ENCODE results near the gene PHF1. TPM values are rescaled to one million over a fixed set of nuclear protein-coding genes. Genes with fewer than 3 reads are reported as not detected.

Gene PHF1
- total RNA-seq: 28.6 TPM

DNA sequence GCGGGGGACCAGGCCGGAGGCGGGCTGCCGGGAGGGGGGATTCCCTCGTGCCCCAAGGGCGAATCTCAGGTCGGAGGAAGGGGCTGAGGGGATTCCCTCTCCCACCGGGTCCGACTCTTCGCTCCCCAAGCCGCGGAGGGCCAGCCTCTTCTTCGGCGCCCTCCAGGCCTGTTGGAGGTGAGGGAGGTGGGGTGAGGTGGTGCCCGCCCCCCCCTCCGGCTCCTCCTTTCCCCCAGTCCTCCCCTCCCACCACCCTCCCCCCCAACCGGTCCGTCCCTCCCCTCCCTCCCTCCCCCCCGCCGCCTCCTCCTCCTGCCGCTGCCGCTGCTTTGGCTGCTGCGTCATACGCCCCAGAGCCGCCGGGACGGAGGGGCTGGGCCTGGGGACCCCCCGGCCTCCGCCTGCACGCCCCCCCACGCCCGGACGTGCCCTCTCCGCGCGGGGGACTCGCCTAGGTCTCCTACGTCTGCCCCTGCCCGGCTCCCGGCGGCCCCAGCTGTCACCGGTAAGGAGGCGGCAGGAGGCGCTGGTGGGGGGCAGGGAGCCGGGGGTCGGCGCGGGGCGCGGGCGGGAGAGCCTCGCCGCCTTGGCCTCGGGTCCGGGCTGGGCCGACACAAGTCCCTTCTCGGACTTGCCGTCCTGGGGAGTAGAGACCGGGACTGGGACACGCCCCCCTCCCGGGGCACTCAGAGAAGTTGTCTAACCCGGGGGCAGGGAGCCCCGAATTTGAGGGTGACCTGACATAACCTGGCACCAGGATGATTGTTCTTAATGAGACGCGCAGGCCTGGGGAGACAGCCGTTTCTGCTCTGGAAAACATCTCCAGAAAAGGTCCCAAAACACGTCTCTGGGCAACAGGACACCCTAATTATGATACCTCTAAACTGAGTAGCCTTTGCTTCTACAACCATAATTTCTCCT lies at the start of gene PHF1:
PHF1 (plus strand) TSS at position 304 of the 921 bp plus-strand sequence. CDS start 1,250 bp downstream, outside the sequence.

DNA sequence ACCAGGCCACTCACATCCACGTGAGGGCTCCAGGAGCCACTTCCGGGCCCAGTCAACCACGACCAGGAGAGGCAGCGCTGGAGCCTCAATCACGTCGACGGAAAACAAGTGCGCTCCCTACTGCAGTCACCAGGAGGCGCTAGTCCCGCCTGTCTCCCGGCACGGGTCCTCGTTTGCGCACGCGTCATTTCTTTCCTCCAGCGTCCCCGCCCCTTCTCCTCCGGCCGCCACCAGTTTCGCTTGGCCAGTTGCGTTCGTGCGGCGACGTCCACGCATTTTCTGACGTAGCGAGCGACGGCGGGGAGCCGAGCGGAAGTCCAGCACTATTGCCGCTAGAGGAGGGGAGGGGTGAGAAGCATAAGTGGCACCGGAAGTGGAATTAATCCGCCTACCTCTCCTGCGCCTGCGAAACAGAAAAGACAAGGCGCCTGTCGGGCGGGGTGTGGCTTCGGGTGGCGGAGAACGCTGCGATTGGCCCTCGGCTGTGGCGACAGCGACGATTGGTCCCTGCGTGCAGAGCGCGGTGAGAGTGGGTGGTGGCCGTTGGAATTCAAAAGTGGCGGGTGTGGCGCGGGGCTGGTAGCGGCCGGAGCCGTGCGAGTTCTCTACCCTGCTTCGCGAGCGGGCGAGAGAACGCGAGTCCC lies 19.4 kb upstream of the PHF1 start, which contains the start of gene KIFC1:
KIFC1 (plus strand) TSS at position 546 of the 644 bp plus-strand sequence. CDS start 163 bp downstream, outside the sequence.

DNA sequence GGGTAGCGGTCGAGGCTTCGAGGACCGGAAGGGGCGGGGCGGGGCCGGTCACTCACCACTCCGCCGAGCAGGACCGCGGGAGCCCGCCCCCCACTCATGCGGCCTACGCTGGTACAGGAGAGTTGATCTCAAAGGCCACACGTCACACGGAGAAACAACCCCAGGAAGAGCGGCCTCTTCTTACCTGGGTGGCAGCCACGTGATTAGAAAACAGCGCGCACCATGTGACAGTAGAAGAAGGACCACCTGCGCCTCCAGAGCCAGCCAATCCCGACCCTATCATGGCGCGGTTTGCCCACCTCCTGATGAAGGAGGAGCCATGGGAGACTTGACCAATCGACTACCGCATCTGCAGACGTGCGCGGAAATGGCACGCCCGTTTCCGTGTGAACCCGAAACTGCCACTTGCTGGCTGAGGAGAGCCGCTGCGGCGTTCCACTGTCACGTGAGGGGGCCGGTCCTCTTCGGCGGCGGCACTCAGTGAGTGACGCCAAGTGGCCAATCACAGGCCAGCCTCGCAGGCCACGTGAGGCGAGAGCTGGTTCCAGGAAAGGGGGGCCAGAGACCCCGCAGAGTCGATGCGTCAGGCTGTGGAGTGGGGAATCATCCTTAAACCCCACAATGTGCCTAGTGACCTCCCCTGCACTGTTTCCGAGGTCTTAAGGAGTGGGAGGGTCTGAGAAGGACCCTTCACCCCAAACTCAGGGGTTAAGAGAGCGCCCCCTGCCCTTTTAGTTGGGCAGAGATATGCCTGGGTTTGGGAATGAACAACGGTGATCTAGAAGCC lies 7.3 kb downstream of the PHF1 start, which contains the start of gene CUTA:
CUTA (minus strand) TSS at position 205 of the 787 bp plus-strand sequence; CDS start at position 98, 107 bp downstream.

DNA sequence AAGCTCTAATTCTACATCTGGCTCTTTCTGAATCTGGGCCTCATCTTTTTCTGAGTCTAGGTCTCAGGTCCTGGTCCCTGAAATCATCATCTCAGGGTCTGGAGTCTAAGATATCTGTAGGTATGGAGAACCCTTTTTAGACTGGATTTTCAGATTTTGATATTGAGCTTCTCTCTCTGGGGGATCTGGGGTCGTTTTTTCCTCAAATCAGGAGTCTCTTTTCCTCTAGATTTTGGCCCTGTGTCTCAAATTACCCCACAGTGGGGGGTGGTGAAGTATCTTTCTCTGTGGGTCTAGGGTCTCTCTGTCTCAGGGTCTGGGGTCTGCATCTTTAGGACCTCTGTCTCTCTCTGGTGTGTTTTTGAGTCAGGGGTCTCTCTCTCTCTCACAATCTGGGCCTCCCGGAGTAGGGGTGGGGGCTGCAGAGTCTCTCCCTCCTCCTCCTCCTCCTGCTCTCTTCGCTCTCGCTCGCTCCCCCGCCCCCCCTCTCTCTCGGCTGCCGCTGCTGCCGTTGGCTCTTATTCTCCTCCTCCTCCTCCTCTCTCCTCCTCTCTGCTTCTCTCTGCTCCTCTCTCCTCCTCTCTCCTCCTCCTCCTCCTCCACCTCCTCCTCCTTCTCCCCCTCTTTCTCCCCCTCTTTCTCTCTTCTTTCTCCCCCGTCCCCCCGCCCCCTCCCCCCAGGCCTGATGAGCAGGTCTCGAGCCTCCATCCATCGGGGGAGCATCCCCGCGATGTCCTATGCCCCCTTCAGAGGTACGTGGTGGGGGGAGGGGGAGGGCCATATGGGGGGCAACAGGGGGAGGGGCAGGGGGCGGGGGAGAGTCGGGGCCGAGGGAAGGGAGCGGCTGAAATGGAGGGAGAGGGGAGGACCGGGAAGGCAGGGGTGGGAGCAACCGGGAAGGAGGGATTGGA lies 9.0 kb downstream of the PHF1 start, which contains the start of gene SYNGAP1:
SYNGAP1 (plus strand) TSS at position 486 of the 911 bp plus-strand sequence; CDS start at position 686, 200 bp downstream.

DNA sequence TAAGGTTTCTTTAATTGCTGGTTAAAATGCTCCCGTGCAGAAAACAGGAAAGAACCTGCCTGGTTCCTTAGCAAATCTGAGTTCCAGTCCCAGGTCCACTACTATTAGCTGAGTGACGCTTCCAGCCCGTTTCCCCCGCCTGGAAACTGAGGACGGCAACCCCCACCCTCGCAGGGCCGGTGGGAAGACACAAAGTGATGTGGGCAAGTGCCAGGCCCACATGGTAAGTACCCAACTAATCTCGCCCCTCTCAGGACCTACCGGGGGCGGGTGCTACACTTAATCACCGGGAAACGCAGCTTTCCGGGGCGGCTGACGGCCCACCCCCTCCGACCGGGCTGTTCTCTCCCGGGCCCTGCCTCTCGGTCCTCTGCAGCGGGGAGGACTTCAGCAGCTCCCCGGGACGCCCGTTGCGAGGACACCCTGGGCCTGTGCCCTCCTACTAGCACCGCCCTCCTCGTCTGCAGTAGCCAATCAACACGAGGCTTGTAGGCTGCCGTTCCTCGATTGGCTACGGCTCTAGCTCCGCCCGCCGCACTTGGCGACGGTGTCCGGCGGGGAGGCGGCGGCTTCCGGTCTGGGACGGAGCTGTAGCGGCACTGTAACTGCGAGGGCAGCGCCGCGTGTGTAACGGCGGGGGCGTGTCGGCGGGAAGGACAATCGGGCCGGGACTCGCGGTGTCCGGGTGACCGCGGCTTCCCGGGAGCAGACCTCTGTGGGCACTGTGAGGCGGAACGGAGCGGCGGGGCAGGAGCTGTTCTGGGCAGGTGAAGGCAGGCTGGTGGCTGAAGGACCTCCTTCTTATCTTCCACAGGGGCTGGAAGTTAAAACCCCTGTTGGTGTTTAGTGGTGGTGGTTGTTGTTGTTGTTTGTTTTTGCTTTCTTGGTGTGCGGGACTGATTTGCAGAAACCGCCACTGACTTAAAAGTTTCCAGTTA lies 43.5 kb downstream of the PHF1 start, which contains the start of gene ZBTB9:
ZBTB9 (plus strand) TSS at position 568 of the 938 bp plus-strand sequence. CDS start 525 bp downstream, outside the sequence.

Small RNA genes within 50 kb of the gene (small RNA-seq; reads per million reads assigned to genes)
- not detected for gene RPL35AP4
- not detected for gene ZBTB9

Other genes starting within 250 kb of the PHF1 start
- 2.3 TPM for gene COL11A2, start 218.5 kb upstream of the PHF1 start, total RNA-seq
- gene RXRB, start 210.3 kb upstream of the PHF1 start, total RNA-seq: 27.0 TPM
- gene SLC39A7, start 210.1 kb upstream of the PHF1 start, total RNA-seq: 53.1 TPM
- gene HSD17B8, start 206.4 kb upstream of the PHF1 start, total RNA-seq: 2.5 TPM
- gene RING1, start 202.5 kb upstream of the PHF1 start, total RNA-seq: 24.2 TPM
- 34.8 TPM for gene VPS52, start 139.1 kb upstream of the PHF1 start, total RNA-seq
- gene RPS18, start 138.9 kb upstream of the PHF1 start, total RNA-seq: 2,657 TPM
- 7.8 TPM for gene B3GALT4, start 133.9 kb upstream of the PHF1 start, total RNA-seq
- 35.3 TPM for gene WDR46, start 121.8 kb upstream of the PHF1 start, total RNA-seq
- 36.7 TPM for gene PFDN6, start 121.4 kb upstream of the PHF1 start, total RNA-seq
- gene RGL2, start 112.1 kb upstream of the PHF1 start, total RNA-seq: 34.4 TPM
- 41.5 TPM for gene TAPBP, start 96.9 kb upstream of the PHF1 start, total RNA-seq
- 25.6 TPM for gene ZBTB22, start 93.3 kb upstream of the PHF1 start, total RNA-seq
- 22.4 TPM for gene DAXX, start 88.1 kb upstream of the PHF1 start, total RNA-seq
- gene KIFC1, start 19.2 kb upstream of the PHF1 start, total RNA-seq: 5.8 TPM
- 113 TPM for gene CUTA, start 7.1 kb downstream of the PHF1 start, total RNA-seq
- 27.7 TPM for gene SYNGAP1, start 9.1 kb downstream of the PHF1 start, total RNA-seq
- gene ZBTB9, start 43.6 kb downstream of the PHF1 start, total RNA-seq: 10.6 TPM
- gene BAK1, start 169.3 kb downstream of the PHF1 start, total RNA-seq: 6.9 TPM
- 1.8 TPM for gene ITPR3, start 210.3 kb downstream of the PHF1 start, total RNA-seq